Activated naive CD4-positive, alpha-beta T cell treated with anti-CD3 and anti-CD28 coated beads, Interleukin-2, amount 50 U/mL, for 24 hours (primary cell): Measurements from ENCODE around the gene TRIM27.
"Not testable (repeated sequence)": the region's sequence is repeated elsewhere in the genome, so short reads cannot be mapped to it uniquely, and the experiment has no call there.

ENCODE experiments used
- H3K27ac Mint-ChIP-seq: one replicate; pipeline ENCODE4 v1.8.0; 2021; ENCODE audit warnings: mild to moderate bottlenecking, mixed read lengths
- H3K27me3 Mint-ChIP-seq: one replicate; pipeline ENCODE4 v1.8.0; 2021; ENCODE audit warnings: mixed read lengths
- H3K36me3 Mint-ChIP-seq: one replicate; pipeline ENCODE4 v1.8.0; 2021; ENCODE audit warnings: mixed read lengths
- H3K4me1 Mint-ChIP-seq: one replicate; pipeline ENCODE4 v1.8.0; 2021; ENCODE audit warnings: mixed read lengths
- H3K4me3 Mint-ChIP-seq: one replicate; pipeline ENCODE4 v1.8.0; 2021; ENCODE audit warnings: mild to moderate bottlenecking, mixed read lengths
- H3K9me3 Mint-ChIP-seq: one replicate; pipeline ENCODE4 v1.8.0; 2021; ENCODE audit warnings: mixed read lengths

Gene TRIM27

DNA sequence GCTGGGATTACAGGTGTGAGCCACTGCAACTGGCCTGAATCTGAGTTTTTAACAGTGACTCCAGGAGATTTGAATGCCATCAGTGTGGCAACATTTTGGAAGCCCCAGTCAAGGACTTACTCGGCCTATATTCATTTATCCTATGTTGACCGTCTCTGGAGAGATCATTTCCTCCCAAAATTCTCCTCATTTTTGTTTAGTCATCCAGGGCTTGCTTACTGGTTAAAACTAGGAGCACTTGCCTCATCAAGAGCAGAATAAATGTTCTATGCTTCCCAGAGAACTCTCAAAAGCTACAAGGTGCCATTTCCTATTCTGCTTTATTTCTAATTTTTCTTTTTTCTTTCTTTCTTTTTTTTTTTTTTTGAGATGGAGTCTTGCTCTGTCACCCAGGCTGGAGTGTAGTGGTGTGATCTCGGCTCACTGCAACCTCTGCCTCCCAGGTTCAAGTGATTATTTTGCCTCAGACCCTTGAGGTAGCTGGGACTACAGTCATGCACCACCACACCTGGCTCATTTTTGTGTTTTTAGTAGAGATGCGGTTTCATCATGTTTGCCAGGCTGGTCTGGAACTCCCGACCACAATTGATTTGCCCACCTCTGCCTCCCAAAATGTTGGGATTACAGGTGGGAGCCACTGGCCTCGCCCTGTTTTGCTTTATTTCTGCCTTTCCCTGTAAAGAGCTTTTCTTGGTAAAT, 23.4 kb upstream of the TRIM27 start:
- H3K9me3 Mint-ChIP-seq = peaks cover 5% of the 10 kb centered on the region
- peaks cover 28% of the 10 kb centered on the region for H3K4me1 Mint-ChIP-seq
- no peaks in the 10 kb centered on the region for H3K36me3 Mint-ChIP-seq
- H3K27ac Mint-ChIP-seq = peak overlapping the region; percentile 18
- no peaks in the 10 kb centered on the region for H3K27me3 Mint-ChIP-seq
- no peak overlapping the region for H3K4me3 Mint-ChIP-seq

- no peak overlapping the region for H3K4me3 Mint-ChIP-seq
- H3K4me1 Mint-ChIP-seq = peaks cover 45% of the 10 kb centered on the region
- no peak overlapping the region for H3K27ac Mint-ChIP-seq
- H3K36me3 Mint-ChIP-seq = peaks cover 1% of the 10 kb centered on the region
- peaks cover 5% of the 10 kb centered on the region for H3K9me3 Mint-ChIP-seq
- no peaks in the 10 kb centered on the region for H3K27me3 Mint-ChIP-seq
Measured at GRCh38 chr6:28945349-28945748, 21.6 kb upstream of the TRIM27 start.

DNA sequence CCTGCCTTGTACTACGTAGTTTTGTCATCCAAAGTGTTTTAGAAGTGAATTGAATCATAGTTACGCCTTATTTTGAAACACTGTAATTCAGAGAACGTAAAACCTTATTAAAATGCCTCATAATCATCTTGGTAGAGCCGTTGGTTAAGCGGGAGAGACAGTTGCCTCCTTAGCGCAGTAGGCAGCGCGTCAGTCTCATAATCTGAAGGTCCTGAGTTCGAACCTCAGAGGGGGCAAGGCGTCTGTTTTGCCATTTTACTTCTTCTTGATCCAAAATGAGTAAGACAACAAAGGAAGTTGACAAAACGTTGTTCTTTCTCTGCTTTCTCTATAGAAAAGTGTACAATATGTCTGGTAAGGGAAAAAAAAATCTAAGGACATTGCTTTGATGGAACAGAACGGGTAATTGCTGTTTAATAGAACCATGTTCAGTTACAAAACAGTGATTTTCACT, 20.7 kb upstream of the TRIM27 start:
- Mint-ChIP-seq H3K4me1 (peaks cover 54% of the 10 kb centered on the region), H3K4me3 (peak overlapping the region; percentile 88)

DNA sequence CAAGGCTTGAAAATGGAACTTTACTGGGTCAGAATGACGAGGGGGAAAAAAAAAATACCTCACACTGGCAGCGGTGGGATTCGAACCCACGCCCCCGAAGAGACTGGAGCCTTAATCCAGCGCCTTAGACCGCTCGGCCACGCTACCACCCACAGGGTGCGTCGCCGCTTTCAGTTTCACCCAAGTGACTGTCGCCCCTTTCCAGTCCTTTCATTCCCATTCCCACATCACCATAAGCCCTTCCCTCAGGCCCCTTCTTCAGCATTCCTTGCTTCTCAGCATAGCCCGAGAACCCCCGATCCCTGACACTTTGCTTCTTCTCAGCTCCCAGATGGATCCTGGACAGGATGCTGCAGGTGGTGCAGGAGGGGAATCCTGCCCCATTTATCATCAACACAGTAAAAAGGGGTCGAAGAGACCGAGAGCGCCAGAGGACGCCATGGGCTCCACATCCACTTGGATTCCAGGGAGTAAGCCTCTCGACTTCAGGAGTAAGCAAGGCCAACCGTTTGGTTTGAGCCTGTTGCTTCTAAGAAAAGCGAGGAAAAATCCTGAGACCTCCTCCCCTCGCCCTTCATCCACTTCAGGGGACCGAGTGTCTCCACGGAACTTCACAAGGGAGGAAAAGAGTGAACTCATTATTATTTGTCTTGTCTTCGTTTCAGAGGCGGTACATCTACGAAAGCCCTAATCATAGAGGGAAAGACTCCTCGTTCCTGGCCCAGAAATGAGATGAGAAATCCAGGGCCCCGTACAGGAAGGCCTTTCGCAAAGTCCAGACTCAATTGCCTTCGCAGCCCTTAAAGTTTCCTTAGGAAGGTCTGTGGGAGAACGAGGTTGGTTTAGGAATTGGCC, 20.0 kb upstream of the TRIM27 start:
- Mint-ChIP-seq H3K36me3 (peaks cover 1% of the 10 kb centered on the region), H3K4me1 (peaks cover 58% of the 10 kb centered on the region), H3K27me3 (no peaks in the 10 kb centered on the region), H3K27ac (peak overlapping the region; percentile 99), H3K4me3 (peak overlapping the region; percentile 88), H3K9me3 (peaks cover 5% of the 10 kb centered on the region)

More for the DNA sequence above, 20.7 kb upstream of the TRIM27 start:
- H3K27ac Mint-ChIP-seq = peak overlapping the region; percentile 99
- peaks cover 1% of the 10 kb centered on the region for H3K36me3 Mint-ChIP-seq
- no peaks in the 10 kb centered on the region for H3K27me3 Mint-ChIP-seq
- H3K9me3 Mint-ChIP-seq = peaks cover 5% of the 10 kb centered on the region

DNA sequence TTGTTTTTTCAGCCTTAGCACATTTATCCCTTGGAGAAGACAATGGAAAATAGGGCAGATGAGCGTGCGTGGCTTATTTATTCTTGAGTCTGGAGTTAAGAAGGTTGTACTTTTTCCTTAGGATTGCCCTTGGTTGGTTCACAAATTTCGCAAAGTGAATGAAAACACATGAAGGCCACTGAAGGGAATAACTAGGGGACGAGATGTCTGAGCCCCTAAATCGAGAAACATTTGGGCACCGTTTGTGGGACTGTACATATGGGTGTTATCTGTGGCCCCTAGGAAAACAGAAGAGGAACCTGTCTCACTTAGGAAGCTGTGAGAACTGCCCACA, 19.4 kb upstream of the TRIM27 start:
- peaks cover 61% of the 10 kb centered on the region for H3K4me1 Mint-ChIP-seq
- H3K36me3 Mint-ChIP-seq = peaks cover 1% of the 10 kb centered on the region
- H3K27me3 Mint-ChIP-seq = no peaks in the 10 kb centered on the region
- peak overlapping the region; percentile 88 for H3K4me3 Mint-ChIP-seq
- H3K9me3 Mint-ChIP-seq = peaks cover 5% of the 10 kb centered on the region
- H3K27ac Mint-ChIP-seq = peak overlapping the region; percentile 99

- Mint-ChIP-seq H3K27ac (peak overlapping the region; percentile 97), H3K4me1 (peaks cover 63% of the 10 kb centered on the region), H3K9me3 (peaks cover 5% of the 10 kb centered on the region)
Measured at GRCh38 chr6:28941684-28942448, 18.1 kb upstream of the TRIM27 start.

DNA sequence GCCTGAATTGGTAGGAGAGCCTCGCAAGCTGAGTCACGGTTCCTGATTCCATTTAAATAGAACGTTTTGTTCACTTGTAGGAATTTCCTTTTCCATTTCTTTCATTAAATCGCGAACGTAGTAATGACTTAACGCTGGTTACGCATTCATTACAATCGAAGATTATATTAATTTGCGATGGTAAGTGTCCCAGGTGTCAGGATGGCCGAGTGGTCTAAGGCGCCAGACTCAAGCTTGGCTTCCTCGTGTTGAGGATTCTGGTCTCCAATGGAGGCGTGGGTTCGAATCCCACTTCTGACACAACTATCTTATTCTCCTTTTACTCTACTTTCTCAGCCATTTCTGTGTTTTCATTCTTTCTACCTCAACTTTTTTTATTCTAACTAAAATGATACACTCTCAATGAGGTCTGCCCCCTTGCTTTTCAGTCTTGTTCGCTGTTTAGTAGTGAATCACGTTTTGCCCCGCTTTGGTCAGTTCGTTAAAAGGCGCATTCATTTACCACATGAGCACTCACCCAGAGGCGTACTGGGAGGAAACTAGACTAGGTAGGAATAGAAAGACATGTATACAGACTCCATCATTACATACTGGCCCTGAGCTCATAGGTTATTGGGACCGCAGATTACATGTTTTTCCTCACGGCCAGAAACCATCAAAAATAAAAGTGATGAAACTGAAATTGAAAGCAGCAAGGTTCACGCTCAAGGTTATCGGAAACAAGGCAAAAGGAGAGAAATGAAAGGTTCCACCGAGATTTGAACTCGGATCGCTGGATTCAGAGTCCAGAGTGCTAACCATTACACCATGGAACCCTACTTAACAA, 17.3 kb upstream of the TRIM27 start:
- peak overlapping the region; percentile 97 for H3K27ac Mint-ChIP-seq
- H3K4me3 Mint-ChIP-seq = peak overlapping the region; percentile 95
- H3K27me3 Mint-ChIP-seq = no peaks in the 10 kb centered on the region
- H3K9me3 Mint-ChIP-seq = peaks cover 5% of the 10 kb centered on the region
- peaks cover 62% of the 10 kb centered on the region for H3K4me1 Mint-ChIP-seq
- H3K36me3 Mint-ChIP-seq = peaks cover 1% of the 10 kb centered on the region

More at GRCh38 chr6:28941684-28942448, 18.1 kb upstream of the TRIM27 start:
- Mint-ChIP-seq H3K4me3 (peak overlapping the region; percentile 95), H3K36me3 (peaks cover 1% of the 10 kb centered on the region), H3K27me3 (no peaks in the 10 kb centered on the region)

DNA sequence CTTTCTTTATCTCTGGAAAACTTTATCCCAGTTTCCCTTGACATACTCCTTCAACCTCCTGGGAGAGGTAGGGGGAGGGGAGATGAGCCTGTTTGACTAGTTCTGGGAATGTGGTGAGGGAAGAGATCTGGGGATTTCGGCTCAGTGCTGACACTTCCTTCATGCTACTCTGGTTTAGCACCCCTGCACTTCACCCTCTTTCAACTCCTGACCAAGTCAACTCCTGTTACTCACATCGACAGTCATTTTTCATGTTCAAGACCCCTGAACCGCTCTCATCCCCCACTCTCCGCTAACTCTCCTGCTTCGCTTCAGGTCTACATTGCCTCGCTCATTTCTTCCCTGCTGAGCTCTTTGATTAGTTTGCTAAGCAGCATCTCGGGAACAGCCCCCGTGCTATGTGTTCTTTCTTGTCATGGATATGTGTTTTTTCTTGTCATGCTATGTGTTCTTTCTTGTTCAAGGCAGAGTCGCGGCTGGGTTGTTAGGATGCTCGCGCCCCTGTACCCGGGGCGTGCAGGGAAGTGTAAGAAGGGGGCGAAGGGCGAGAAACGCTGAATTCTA, 16.6 kb upstream of the TRIM27 start:
- Mint-ChIP-seq H3K36me3 (peaks cover 1% of the 10 kb centered on the region), H3K9me3 (peaks cover 5% of the 10 kb centered on the region), H3K4me1 (peaks cover 62% of the 10 kb centered on the region), H3K27me3 (no peaks in the 10 kb centered on the region), H3K27ac (peak overlapping the region; percentile 97), H3K4me3 (peak overlapping the region; percentile 95)

GRCh38 chr6:28933069-28933468, 9.3 kb upstream of the TRIM27 start:
- Mint-ChIP-seq H3K27me3 (no peaks in the 10 kb centered on the region), H3K27ac (no peak overlapping the region), H3K4me1 (peaks cover 8% of the 10 kb centered on the region), H3K4me3 (no peak overlapping the region), H3K9me3 (no peaks in the 10 kb centered on the region), H3K36me3 (no peaks in the 10 kb centered on the region)

DNA sequence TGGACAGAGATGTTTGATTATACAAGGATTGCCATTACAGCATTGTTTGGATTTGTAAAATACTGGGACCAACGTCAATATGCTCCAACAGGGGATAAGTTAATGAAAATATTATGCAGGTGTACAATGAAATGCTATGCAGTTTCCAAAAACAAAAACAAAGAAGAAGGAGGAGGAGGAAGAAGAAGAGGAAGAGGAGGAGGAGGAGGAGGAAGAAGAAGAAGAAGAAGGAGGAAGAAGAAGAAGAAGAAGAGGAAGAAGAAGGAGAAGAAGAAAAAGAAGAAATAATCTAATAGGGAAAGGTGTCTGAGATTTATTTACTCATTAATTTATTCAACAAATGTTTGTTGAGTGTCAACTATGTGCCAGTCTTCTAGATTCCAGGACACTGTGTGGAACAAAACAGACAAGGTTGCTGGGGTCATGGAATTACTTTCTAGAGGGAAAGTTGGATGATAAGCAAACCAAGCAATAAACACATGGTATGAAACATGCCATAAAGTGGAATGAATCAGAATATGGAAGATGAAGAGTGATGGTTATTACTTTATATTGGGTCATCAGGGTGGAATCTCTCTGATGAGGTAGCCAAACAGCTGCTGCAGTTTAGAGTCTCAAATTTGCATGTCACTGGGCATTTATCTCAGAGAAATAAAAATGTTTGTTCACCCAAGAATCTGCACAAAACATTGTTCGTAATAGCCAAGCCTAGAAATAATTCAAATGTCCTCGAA, 6.3 kb upstream of the TRIM27 start:
- H3K4me3 Mint-ChIP-seq = no peak overlapping the region
- no peaks in the 10 kb centered on the region for H3K9me3 Mint-ChIP-seq
- H3K27me3 Mint-ChIP-seq = no peaks in the 10 kb centered on the region
- peaks cover 3% of the 10 kb centered on the region for H3K4me1 Mint-ChIP-seq
- H3K27ac Mint-ChIP-seq = no peak overlapping the region
- H3K36me3 Mint-ChIP-seq = no peaks in the 10 kb centered on the region

- H3K9me3 Mint-ChIP-seq, H3K27me3 Mint-ChIP-seq, H3K36me3 Mint-ChIP-seq, H3K27ac Mint-ChIP-seq, H3K4me1 Mint-ChIP-seq, H3K4me3 Mint-ChIP-seq: not testable (repeated sequence)
Measured at GRCh38 chr6:28929339-28929738, 5.6 kb upstream of the TRIM27 start.

GRCh38 chr6:28927846-28928245, 4.1 kb upstream of the TRIM27 start:
- Mint-ChIP-seq H3K27ac (no peak overlapping the region), H3K4me3 (no peak overlapping the region), H3K27me3 (no peaks in the 10 kb centered on the region), H3K9me3 (no peaks in the 10 kb centered on the region), H3K4me1 (peaks cover 6% of the 10 kb centered on the region), H3K36me3 (no peaks in the 10 kb centered on the region)

DNA sequence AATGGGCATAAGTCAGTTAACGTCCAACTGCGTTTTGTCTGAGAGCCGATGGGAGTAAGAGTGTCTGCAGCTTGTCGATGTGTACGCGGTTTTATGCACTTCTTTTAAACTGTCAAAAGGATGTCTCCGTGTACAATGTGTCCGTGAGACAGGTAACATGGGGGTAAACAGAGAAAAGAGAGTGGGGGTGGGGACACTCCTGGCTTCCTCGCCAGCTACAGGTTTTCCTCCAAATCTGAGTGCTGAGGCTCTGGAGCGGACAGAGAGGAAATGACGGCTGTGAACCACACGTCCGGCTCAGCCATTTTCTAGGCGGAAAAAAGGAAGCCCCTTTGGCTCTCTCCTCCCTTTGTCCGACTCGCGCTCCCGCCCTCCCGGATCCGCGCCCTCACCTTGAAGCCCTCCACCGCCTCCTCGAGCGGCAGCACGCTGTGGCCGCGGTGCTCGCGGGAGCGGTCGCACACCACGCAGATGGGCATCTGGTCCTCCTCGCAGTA, 916 bp downstream of the TRIM27 start:
- no peaks in the 10 kb centered on the region for H3K27me3 Mint-ChIP-seq
- peaks cover 16% of the 10 kb centered on the region for H3K36me3 Mint-ChIP-seq
- H3K9me3 Mint-ChIP-seq = no peaks in the 10 kb centered on the region
- peaks cover 46% of the 10 kb centered on the region for H3K4me1 Mint-ChIP-seq
- H3K4me3 Mint-ChIP-seq = peak overlapping the region; percentile 96
- peak overlapping the region; percentile 87 for H3K27ac Mint-ChIP-seq
